RWPE2 (cell line): Measurements from ENCODE around the gene APOA1.

ENCODE experiments used
- ATAC-seq: fragments of 200-7000 bp; cut with Tn5 transposase; 3 replicates; pipeline ENCODE4 v1.9.1; 2021; ENCODE audit warnings: low read depth
- DNase-seq: peaks from one replicate; pipeline ENCODE4 v3.0.0-alpha.2; 2020; ENCODE audit warnings: low spot score
- H3K27ac ChIP-seq: fragments of 450-650 bp; 2 replicates; pipeline ENCODE4 v1.5.1; 2017; ENCODE audit warnings: mild to moderate bottlenecking; ENCODE audit not compliant: poor library complexity, severe bottlenecking
- H3K27me3 ChIP-seq: fragments of 250-450 bp; sonication (Bioruptor Pico); 2 replicates; pipeline ENCODE4 v1.5.1; 2021; ENCODE audit warnings: mild to moderate bottlenecking, moderate library complexity; ENCODE audit not compliant: insufficient read depth, poor library complexity, severe bottlenecking
- H3K36me3 ChIP-seq: fragments of 250-450 bp; sonication (Bioruptor Pico); 2 replicates; pipeline ENCODE4 v1.5.1; 2020; ENCODE audit warnings: low read depth, mild to moderate bottlenecking, moderate library complexity
- H3K4me1 ChIP-seq: fragments of 250-450 bp; sonication (Bioruptor Pico); 2 replicates; pipeline ENCODE4 v1.5.1; 2021; ENCODE audit warnings: mild to moderate bottlenecking, moderate library complexity; ENCODE audit not compliant: insufficient read depth, poor library complexity, severe bottlenecking
- H3K4me3 ChIP-seq: fragments of 250-450 bp; sonication (Bioruptor Pico); 2 replicates; pipeline ENCODE4 v1.5.1; 2021; ENCODE audit warnings: mild to moderate bottlenecking, moderate library complexity; ENCODE audit not compliant: severe bottlenecking
- H3K9me3 ChIP-seq: fragments of 250-450 bp; sonication (Bioruptor Pico); 2 replicates; pipeline ENCODE4 v1.5.1; 2021; ENCODE audit warnings: mild to moderate bottlenecking, moderate library complexity; ENCODE audit not compliant: severe bottlenecking
- CTCF ChIP-seq: fragments of 450-650 bp; IDR thresholded peaks from one replicate; pipeline ENCODE4 v1.5.1; 2017; ENCODE audit warnings: mild to moderate bottlenecking, moderate library complexity; ENCODE audit not compliant: poor library complexity, severe bottlenecking

APOA1 gene

DNA sequence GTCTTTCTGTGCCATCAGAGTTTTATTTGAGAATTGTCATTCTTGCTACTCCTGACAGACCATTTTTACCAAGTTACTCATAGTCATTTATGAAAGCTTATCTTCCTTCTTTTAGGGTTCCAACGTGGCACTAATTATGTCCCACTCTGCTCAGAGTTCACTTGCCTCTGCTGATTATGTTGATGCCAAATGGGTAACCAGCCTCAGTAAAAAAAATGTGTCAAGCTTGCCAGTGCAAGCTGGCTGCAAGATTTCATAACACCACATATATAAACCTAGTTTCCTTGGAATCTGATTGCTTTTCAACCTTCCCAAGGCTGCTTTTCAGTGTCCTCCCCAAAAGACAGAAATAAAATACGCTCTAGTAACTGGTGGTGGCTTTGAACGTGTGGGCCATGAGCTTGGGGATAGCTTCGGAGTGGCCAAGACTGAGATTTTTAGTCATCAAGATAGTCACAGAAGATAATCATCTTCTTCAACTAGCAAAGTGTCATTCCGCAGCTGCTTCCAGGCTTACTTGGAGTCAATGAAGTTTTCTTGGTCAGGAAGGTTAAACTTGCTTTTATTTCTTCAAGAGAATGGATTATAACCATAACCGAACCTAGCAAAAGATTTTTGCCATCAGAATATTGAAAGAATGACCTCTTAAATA is 29.5 kb upstream of the APOA1 start:
- peaks cover 14% of the 10 kb centered on the region for H3K4me1 ChIP-seq
- peaks cover 29% of the 10 kb centered on the region for H3K36me3 ChIP-seq
- no peak overlapping the region for H3K4me3 ChIP-seq
- TF ChIP-seq CTCF, result no peak
- H3K27me3 ChIP-seq, result no peaks in the 10 kb centered on the region
- H3K27ac ChIP-seq, result no peak overlapping the region
- no peak for DNase-seq
- ATAC-seq, result no peak
- no peaks in the 10 kb centered on the region for H3K9me3 ChIP-seq

DNA sequence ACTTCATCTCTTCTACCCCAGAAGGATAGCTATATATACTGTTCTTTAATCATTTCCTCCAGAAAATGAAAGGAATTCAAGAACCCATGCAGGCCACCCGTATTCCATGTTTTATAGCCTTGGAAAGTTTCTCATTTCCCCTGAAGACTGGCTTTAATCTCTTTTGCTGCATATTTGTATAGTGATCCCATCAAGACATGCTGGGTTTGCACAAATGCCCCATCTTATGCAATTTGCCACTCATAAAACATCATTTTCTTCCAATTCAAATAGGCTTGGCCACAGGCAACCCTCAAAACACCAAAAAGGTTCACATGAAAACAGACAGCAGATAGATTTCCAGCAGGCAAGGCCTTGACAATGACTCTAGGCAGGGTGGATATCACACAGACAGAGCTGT is 28.3 kb upstream of the APOA1 start:
- H3K4me3 ChIP-seq, result no peak overlapping the region
- no peaks in the 10 kb centered on the region for H3K9me3 ChIP-seq
- H3K27ac ChIP-seq, result no peak overlapping the region
- peaks cover 39% of the 10 kb centered on the region for H3K36me3 ChIP-seq
- peaks cover 8% of the 10 kb centered on the region for H3K4me1 ChIP-seq
- no peak for TF ChIP-seq CTCF
- DNase-seq, result no peak
- H3K27me3 ChIP-seq, result no peaks in the 10 kb centered on the region
- no peak for ATAC-seq

DNA sequence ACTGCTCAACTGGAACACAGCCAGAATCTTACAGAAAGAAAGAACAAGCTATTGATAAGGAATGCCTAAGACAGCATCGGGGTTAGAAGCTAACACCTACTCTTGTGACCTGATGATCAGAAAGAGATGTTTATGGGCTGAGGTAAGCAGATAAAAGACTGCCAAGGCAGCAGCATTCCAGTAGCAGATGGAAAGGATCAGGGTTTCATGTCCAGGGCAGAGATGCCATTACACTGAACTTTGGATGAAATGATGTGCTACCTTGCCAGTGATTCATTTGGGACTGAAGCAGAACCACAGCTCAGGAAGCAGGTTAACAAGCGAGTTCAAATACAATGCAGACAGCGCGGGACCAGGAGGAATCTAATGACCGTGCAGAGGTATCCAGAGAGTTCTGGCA is 27.1 kb upstream of the APOA1 start:
- no peaks in the 10 kb centered on the region for H3K9me3 ChIP-seq
- H3K27ac ChIP-seq, result no peak overlapping the region
- H3K4me3 ChIP-seq, result no peak overlapping the region
- ATAC-seq, result no peak
- H3K27me3 ChIP-seq, result no peaks in the 10 kb centered on the region
- DNase-seq, result no peak
- H3K36me3 ChIP-seq, result peaks cover 31% of the 10 kb centered on the region
- TF ChIP-seq CTCF, result no peak
- peaks cover 7% of the 10 kb centered on the region for H3K4me1 ChIP-seq

DNA sequence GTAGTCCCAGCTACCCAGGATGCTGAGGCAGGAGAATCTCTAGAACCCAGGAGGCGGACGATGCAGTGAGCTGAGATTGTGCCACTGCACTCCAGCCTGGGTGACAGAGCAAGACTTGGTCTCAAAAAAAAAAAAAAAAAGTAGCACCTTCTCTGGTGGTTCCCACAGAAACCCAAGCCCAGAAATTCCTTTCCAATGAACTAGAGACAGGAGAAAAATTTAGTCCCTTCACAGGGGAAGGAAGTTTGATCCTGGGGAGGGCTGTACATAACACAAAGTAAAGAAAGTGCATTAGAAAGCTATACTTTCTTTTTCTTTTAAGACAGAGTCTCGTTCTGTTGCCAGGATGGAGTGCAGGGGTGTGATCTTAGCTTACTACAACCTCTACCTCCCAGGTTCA is 25.5 kb upstream of the APOA1 start:
- Histone ChIP-seq H3K27me3 (no peaks in the 10 kb centered on the region), H3K27ac (no peak overlapping the region), H3K36me3 (peaks cover 28% of the 10 kb centered on the region), H3K4me3 (no peak overlapping the region), H3K4me1 (peaks cover 7% of the 10 kb centered on the region), H3K9me3 (no peaks in the 10 kb centered on the region)
- DNase-seq (no peak), ATAC-seq (no peak)
- no peak for TF ChIP-seq CTCF

DNA sequence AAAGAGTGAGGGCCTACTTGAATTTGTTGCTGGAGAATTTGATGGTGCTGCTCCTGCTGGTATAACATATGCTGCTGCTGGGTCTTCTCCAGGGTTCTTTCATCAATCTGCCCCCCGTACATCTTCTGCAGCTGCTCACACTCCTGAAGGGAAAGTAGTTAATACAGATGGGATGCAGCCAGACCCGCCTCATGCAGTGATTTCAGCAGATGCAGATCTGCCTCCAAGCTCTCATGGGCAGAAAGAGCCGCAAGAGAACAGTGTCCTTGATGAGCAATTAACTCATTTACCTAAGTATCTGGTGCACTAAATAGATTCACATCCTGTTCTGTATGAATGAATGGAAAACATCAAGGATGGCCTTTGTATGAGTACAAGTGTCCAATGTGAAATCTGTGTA is 24.8 kb upstream of the APOA1 start:
- Histone ChIP-seq H3K27ac (peak overlapping the region; percentile 54), H3K4me1 (peaks cover 7% of the 10 kb centered on the region), H3K36me3 (peaks cover 26% of the 10 kb centered on the region), H3K9me3 (no peaks in the 10 kb centered on the region), H3K4me3 (no peak overlapping the region), H3K27me3 (no peaks in the 10 kb centered on the region)
- no peak for DNase-seq
- ATAC-seq, result no peak
- no peak for TF ChIP-seq CTCF
